ENCODE measurements around the gene MEDAG.

Gene MEDAG

GRCh38 chr13:30873499-30873898, 32.6 kb upstream of the MEDAG start:
- DNase-seq, result peak; percentile 33

- no peak for DNase-seq
Observed at GRCh38 chr13:30874111-30874510, 32.0 kb upstream of the MEDAG start.

- DNase-seq, result no peak
Observed at GRCh38 chr13:30874561-30874960, 31.5 kb upstream of the MEDAG start.

DNA sequence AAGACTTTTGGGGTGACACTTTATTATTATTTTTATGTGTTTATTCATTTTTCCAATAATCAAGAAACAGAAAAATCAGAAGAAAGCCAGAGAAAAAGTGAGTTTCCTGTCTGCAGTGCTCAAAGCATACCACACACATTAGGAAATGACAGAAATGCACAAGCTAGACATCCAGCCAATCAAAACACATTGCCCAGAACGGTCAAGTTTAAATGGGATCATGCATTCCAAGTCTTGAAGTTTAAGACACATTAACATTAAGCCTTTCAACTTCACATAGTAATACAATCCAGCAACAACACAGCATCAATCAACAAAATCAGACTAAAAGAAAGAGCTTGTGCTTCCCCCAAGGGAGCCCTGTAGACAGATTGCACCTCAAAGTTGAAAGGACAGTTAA, 28.7 kb upstream of the MEDAG start:
- DNase-seq, result no peak

DNA sequence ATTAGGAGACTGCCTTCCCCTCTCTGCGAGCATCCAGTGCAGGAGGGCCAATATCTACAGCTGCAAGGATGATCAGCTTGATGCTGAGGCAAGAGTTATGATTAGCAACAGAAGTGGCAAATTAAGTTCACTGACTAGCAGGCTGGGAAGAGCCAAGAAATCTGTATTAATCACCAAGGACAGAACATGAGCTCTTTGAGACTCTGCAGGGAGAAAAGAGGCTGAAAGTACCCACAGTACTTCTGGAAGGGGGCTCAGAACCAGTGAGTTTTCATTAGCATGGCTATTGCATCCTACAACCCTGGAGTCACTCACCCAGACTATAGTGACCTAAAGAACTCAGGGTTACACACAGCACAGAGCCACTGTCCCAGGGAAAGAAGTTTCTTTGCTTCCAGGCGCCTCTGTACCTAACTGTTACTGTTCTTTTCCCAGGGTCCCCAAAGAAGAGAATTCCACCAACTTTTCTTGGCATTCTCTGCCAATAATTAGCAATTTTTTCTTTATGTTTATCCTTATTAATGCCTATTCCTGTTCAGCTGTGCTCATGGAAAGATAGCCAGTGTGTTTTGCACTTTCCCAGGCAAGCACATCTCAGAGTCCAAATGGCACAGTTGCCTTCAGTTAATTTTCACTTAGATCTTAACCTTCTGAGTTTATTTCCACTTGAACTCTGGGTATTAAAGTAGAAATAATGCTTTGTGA, 25.8 kb upstream of the MEDAG start:
- DNase-seq, result no peak

GRCh38 chr13:30880856-30881155, 25.3 kb upstream of the MEDAG start:
- DNase-seq, result no peak

DNA sequence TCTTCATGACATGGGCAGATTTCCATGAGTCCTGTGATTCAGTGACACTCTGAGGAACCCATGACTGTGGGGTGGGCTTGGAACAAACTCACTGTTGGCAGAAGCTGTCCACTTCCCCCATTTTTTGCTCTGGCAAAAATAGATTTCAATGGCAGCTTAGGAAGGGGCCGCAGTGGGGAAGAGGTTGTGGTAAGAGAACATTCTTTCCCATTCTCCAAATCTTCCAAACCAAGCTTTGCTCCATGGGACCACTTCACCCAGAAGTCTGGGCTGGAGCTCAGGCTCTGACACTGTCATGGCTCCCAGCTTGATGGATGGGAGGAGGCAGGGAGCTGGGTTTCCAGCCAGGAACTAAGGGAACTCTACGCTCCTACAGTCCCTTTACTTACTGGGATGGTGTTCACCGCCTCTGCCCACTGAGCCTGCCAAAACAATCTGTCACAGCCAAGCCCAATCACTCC, 24.9 kb upstream of the MEDAG start:
- DNase-seq, result no peak

DNA sequence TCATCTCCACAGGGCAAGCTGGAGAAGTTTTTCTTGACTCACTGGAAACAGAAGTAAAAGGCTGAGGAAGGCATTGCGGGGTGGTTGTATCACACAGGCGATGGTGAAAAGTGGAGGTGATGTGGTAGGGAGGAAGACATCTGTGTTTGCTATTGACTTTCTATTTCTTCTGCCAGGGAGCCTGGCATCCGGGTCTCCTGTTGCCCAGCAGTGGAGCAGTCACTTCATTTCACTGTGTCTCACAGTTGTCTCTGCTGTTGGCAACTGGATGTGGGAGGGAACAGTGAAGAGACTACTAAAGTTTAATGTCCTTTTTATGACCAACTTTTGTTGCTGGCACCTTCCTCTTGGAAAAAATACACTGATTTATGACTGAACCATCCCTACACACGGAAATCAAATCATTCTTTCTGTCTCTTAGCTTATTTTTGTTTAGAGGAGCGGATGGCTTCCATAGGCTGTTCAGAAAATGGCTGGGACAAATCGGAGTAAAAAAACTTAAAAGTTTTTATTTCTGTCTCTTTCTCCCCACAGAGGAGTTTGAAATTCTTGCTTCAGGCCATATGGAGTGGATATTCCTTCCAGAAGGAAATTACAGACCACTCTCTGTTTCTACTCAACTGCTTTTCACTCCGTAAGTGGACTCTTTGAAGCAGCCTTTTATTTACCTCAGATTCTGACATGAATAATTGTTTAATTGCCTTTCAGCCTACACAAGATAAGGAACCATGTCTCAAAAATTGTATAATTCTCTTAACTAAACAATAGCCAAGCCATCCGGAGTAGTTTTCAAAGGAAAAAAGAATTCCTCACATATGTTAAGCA, 23.8 kb upstream of the MEDAG start:
- no peak for DNase-seq

GRCh38 chr13:30882996-30883766, 22.9 kb upstream of the MEDAG start:
- no peak for DNase-seq

- DNase-seq, result peak; percentile 5
Observed at GRCh38 chr13:30884543-30884942, 21.5 kb upstream of the MEDAG start.

- no peak for DNase-seq
Observed at GRCh38 chr13:30889196-30889690, 16.8 kb upstream of the MEDAG start.

- DNase-seq, result peak; percentile 28
Observed at GRCh38 chr13:30892966-30893365, 13.1 kb upstream of the MEDAG start.

DNA sequence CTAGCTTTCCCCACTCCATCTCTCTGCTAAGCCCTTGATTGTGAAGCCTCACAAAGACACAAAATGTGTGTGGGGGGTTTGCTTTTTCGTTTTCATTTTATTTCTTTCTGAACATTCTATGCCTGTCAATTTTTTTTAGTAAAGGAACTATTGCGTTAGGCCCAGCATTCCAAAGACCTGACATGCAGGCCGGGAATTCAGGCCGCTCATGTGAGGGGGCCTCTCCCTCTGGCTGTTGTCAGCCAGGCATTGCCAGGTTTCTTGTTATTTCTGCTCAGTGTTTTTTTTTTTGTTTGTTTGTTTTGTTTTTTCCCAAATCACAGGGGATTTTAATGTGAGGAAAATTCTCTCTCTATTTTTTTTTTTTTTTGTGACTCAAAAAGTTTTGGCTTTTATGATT, 10.3 kb upstream of the MEDAG start:
- no peak for DNase-seq

GRCh38 chr13:30898070-30898469, 8.0 kb upstream of the MEDAG start:
- no peak for DNase-seq

DNA sequence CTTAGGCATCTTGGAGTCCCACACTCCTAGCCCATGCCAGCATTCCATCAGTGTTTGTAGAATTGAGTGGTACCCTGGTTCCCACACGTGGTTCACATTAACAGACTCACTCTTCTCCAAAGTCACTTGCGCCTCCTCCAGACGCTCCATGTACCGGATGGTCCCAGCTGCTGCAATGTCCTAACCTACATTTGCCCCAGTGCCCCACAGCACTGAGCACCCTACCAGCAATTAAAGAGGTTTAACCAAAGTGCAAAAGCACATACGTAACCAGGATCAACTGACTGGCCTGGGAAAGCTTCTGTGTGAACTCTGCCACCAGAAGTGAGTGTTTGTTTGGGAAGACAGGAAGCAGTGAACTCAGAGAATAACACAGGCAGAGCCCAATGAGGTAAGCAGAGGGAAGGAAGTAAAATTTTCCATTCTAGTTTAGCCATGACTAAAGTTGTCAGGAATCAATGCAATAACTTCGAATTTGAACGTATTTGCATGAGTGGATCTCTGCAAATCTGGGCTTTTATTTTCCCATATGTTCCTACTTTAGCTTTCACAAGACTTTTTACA, 7.3 kb upstream of the MEDAG start:
- no peak for DNase-seq

DNA sequence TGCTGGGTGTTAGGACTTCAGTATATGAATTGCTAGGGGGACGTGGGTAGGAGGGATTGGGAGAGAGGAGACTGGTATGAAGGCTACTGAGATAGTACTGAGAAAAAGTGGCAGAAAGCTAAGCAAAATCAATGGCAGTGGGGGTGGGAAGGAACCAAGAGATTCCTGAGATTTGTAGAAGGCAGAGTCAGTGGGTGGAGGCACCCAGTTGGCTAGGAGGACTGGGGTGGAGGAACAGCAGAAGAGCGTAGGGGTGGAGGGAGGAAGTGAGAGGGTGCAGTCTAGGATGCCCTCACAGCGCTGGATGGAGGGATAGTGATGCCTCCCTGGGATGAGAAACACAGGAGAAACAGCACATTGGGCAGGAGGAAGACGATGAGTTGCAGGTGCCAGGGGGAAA, 5.6 kb upstream of the MEDAG start:
- DNase-seq, result no peak

GRCh38 chr13:30900952-30901749, 4.9 kb upstream of the MEDAG start:
- no peak for DNase-seq

GRCh38 chr13:30904043-30904442, 2.0 kb upstream of the MEDAG start:
- no peak for DNase-seq

GRCh38 chr13:30906411-30907051, 460 bp downstream of the MEDAG start:
- DNase-seq, result peak; percentile 61

GRCh38 chr13:30907121-30907861, 1.2 kb downstream of the MEDAG start:
- peak; percentile 41 for DNase-seq

GRCh38 chr13:30908416-30908980, 2.4 kb downstream of the MEDAG start:
- DNase-seq, result peak; percentile 42
